GM18951 (cell line): ENCODE data around the gene EGFL8.

Source experiments
- POLR2A ChIP-seq: IDR thresholded peaks from 4 replicates; pipeline ENCODE4 v1.6.1; 2011; ENCODE audit warnings: mild to moderate bottlenecking; ENCODE audit not compliant: insufficient read length, insufficient read depth; ENCODE audit errors: extremely low read depth
- in situ Hi-C: fragments of 300-500 bp; cut with MboI; formaldehyde crosslinking; loops from one replicate; pipeline ENCODE4 v1.12.0; 2022; ENCODE audit warnings: low sequenced_read_pairs, mixed read lengths, inconsistent platforms; ENCODE audit not compliant: unreplicated experiment

EGFL8 gene

DNA sequence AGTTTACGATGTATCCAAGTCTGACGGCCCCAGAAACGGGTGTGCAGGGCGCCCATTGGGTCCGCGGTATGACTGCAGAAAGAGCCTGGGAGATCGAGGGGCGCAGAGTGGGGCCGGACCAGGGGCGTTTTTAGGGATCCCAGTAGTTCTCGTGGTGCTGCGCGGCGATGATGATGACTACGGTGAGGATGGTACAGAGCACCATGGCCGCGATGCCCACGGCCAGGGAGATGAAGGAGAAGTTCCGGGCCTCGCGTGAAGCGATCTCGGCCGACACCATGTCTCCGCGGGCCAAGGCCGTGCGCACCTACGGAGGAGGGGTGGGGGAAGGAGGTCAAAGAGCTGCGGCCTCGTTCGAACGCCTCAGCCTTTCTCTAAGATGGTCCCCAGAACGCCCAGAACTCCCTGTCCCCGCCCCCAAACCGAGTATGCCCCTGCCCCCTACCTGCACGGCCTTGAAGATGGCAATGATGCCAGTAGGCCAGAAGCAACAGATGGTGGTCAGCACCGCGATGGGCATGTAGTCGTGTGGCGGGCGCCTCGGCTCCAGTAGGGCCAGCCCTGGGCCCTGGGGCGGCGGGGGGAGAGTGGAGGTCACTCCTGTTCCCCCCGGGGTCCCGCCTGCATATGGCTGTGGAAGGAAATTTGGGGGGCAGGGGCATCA is 15.2 kb upstream of the EGFL8 start:
- TF ChIP-seq POLR2A = no peak
- in situ Hi-C loops = no loop called here

DNA sequence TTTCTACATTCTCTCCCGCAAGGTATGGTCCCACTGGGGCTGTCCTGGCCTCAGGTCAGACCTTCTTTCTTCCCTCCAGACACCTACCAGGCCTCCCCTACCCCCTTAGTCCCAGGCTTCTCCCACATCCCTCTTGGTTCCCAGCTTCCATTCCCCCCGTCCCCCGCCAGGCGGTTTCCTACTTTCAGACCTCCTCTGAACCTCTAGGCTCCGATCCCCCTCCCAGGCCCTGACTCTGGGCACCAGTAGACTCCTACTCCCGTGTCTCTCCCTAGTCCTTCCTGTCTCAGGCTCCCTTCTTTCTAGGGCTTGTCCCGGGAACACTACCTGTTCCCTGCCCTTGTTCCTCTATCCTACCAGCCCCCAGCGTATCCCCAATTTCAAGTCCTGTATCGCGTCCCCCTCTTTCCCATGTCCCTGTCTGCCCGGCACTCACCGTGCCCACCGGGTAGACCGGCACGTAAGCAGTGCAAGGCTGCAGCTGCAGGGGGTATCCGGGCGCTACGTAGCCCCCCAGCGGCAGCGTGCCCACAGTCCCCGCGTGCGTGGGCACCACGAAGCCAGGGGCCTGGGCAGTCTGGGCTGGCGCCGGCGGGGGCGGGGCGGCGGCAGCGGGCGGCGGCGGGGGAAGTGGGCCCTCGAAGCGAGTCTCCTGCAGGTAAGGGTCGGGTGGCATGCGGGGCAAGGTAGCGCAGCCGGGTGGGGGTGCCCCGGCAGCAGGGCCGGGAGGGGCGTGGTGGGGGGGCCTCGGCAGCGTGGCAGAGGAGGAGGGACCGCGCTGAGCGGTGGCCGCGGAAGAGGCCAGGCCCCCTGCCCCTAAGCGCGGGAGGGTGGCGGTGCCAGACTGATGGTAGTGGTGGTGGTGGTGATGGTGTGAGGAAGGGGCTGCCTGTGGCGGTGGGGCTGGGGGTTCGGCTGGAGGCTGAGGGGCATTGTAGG is 14.2 kb upstream of the EGFL8 start:
- no peak for TF ChIP-seq POLR2A
- in situ Hi-C loops = no loop called here

DNA sequence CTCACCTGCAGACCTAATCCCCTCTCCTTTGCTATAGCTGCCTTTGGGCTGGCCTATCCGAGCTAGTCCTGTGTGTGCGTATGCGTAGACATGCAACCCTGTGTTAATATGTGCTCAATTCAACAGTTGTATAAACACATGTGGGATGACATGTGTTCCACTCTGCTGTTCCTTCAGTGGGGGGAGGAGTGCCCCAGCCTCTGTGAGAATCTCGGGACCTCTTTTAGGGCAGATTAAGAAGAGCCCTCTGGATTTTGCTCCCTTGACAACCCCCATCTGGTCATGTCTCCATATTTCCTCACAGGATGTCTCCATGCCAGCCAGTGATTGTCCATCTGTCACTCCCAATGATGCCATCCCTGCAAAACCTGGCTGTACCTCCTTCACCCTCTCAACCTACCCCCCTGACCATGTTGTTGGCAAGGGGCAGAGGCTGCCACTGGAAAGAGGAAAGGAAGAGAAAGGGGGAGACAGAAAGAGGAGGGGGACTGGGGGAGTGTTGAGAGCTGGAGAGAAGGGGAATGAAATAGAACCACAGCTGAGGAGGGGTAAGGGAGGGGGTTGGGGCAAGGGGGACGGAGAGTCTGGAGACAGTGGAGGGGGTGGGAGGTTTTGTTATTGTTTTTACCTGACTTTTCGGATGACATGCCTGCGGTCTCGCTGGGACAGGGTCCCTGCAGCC is 13.1 kb upstream of the EGFL8 start:
- TF ChIP-seq POLR2A = no peak
- in situ Hi-C loops = no loop called here

DNA sequence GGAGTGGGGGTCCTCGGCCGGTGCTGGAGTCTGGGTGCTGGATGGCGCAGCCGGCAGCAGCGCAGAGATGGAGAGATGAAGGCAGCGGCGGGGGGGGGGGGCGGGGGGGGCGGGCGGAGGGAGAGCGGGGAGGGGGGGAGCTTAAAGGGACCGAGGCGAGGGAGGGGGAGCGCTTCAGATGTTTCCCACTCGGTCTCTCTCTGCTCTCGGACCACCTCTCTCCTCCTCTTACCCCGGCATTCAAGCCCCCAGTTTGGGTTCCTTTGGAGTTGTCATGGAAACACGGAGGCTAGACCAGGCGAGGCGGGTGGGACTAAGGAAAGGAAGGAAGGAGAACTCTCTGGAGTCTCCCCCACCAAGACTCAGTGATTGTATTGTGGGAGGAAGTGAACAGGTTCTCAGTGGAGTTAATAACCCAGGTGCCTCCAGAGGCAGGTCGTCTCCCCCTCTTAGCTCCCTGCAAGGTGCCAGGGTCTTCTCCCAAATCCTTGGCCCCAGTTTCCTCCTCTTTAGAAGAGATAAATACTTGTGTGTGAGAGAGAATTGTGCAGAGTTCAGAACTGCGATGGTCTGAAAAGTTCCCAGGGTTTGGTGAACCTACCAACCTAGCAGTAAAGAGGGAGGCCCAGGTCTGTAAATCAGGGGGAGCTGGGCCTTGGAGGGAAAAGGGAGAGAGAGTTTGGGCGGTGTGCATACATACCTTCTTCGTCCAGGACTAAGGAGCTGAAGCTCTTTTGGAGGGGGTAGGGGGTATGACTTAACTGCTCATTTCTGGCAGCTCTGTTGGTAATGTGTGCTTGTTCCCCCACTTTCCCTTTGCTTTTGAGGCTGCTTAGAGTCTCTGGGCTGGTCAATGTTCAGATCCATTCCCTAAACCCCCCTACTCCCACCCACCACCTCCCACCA is 12.3 kb upstream of the EGFL8 start, which contains the start of gene PRRT1:
Gene PRRT1 (minus strand): TSS at position 77 of the 906 bp plus-strand sequence. CDS start 112 bp downstream, outside the sequence.
- TF ChIP-seq POLR2A = no peak
- in situ Hi-C loops = no loop called here

DNA sequence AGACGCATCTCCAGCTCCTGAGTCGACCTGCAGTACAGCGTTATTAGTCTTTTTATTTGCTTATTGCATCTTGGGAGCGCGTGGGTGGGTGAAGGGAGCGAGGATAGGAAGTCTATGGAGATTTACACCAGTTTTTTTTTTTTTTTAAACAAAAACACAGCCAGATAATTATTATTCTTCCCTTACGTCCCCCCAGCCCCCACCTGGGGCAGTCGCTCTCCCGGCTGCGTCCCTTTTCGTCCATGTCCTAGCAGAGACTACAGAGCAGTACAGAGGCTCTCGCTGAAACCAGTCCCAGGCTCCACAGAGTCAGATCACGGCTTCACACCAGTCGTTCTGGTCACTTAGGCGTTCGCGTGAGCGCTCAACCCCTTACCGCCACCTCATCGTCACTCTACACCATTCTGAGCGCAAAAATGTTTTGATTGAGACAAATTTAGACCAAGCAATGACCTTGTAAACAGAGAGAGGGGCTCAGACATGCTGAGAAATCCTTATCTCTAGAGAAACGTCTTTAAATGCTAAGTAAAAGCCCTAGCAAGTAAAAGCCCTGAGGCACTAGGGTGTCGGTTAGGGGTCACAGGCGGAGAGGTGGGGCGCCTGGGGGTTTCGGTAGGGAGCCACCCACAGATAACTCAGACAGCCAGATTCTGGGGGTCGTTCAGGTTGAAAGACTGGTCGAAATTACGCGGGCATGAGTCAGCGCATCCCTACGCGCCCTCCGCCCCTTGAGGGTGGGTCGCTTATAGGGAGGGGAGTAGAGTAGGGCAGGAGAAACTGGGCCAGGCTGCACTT is 11.4 kb upstream of the EGFL8 start:
- in situ Hi-C loops = no loop called here
- no peak for TF ChIP-seq POLR2A

DNA sequence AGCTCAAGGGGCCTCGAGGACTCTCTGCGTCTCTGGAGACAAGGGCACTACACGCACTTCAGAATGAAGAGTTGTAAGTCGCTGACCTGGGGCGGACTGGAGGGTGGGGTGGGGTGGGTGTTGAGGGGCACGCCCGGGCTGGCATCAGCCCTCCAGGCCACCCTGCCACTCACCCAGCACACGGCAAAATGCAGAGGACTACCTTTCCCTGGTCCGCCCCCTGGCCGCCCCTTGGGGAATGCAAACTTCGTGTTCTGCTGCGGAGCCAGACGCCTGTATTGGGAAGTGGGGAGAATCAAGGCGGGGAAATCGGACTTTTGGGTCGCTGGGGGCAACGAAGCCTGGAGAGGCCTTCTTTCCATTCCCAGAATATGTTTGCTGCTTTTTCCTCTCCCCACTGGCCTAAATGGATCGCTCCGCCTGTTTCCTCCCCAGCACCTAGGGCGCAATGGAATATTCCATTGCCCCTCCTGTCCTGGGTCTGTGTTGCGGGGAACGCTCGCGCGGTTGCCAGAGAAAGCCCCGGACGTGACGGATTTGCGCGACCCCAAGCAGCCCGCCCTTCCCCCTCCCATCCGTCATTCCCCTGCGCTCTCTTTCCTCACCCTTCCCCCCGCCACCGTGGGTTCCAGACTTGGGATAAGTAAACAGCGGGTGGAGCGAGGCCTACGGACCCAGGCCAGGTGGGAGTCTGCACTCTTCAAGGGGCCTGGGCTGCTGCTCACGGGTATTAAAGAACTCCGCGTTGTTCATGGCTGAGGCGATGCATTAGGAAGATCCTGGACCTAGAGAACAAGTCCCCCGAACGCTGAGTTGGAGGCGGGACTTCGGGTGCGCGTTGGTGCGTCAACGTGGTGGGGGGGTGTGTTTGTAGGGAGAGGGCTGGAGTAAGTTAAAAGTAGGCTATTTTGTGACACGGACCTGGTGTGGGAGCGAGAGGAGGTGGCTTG is 10.6 kb upstream of the EGFL8 start, which contains the start of gene PPT2:
Gene PPT2 (plus strand): TSS at position 578 of the 950 bp plus-strand sequence. CDS start 454 bp downstream, outside the sequence.
- in situ Hi-C loops = no loop called here
- no peak for TF ChIP-seq POLR2A

DNA sequence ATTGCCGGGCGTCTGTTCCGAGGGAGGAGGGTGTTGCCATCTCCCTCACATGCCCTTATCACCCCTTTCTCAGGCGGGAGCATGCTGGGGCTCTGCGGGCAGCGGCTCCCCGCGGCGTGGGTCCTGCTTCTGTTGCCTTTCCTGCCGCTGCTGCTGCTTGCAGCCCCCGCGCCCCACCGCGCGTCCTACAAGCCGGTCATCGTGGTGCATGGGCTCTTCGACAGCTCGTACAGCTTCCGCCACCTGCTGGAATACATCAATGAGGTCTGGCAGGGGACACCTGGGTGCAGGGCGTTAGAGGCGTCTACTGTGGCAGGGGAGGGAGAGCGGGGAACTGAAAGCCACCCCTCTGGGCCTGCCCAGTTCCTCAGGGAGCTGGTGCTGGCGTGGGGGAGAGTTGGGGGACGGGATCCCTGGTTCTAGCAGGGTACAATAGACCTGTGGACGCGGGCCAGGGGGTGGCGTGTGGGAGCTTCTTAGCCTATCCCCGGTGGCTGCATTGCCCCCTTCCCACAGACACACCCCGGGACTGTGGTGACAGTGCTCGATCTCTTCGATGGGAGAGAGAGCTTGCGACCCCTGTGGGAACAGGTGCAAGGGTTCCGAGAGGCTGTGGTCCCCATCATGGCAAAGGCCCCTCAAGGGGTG is 9.8 kb upstream of the EGFL8 start:
- in situ Hi-C loops = no loop called here

DNA sequence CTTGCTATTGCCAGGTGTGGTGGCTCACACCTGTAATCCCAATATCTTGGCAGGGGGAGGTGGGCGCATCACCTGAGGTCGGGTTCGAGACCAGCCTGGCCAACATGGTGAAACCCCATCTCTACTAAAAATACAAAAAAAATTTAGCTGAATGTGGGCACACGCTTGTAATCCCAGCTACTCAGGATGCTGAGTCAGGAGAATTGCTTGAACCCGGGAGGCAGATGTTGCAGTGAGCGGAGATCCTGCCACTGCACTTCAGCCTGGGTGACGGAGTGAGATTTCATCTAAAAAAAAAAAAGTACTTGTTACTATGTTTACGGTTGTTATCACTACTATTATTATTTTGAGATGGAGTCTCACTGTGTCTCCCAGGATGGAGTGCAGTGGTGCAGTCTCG is 7.5 kb upstream of the EGFL8 start:
- no peak for TF ChIP-seq POLR2A
- in situ Hi-C loops = no loop called here

More for the DNA sequence above, 9.8 kb upstream of the EGFL8 start:
- no peak for TF ChIP-seq POLR2A

DNA sequence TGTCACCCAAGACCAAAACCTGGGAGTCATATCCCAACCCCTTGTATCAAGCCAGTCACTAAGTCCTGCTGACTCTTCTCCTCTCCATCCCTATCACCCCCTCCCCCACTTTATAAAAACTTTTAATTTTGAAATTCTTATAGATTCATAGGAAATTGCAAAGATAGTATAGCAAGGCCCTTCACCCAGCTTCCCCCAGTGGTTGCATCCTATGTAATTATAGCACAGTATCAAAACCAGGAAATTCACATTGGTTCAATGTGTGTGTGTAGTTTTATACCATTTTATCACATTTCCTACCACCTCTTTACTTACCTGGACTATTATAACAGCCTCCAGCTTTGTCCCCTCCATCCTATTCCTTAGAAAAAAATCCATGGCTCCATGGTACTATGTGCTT is 6.3 kb upstream of the EGFL8 start:
- no peak for TF ChIP-seq POLR2A
- in situ Hi-C loops = no loop called here

DNA sequence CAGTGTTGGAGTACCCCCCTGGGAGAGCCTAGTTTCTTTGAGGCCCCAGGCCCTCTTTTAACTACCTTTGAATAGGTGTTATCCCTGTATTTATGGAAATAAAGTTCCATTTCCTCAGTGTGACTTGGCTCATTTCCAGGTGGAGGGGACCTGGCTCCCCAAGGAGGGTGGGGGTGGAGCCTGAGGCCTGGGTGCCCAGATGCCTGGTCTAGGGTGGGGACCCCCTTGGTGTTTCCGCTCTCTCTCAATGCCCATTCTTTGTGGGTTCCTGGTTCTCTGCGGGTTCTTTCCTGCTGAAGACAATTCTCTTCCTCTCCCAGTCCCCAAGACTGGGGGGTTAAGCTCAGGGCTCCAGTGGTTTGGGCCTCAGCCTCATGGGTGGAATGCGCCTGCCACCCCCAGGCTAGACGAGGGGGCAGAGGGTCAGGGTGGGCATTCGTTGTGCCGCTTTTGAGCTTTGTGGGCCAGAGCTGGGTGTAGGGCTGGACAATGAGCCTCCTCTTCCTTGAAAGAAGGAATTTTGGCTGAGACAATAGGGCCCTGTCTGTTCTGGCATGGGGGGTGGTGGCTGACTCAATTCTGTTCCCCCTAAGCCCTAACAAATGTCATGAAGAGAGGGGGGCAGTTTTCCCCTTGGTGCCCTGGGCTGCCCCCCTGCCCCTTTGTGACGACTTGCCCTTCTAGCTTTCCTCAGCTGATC is 686 bp upstream of the EGFL8 start:
- in situ Hi-C loops = no loop called here
- no peak for TF ChIP-seq POLR2A
